CD4-positive, alpha-beta T cell treated with Interferon alpha-2 for 1 hour (primary cell): ENCODE data around the gene LDLRAD4.
A peak's percentile ranks its signal among the peaks of the same experiment; 100 is the strongest.

ENCODE experiments used
- DNase-seq, 2 donors: peaks; one replicate each; pipeline ENCODE4 v3.0.0-alpha.2; 2020 to 2022

Gene LDLRAD4

GRCh38 chr18:13218368-13218991 lies at the start of gene LDLRAD4:
LDLRAD4 (plus strand) TSS chr18:13218760.
- DNase-seq = peak; percentile 28 to 37

- DNase-seq = no peak
These were observed 44.9 kb upstream of the LDLRAD4 start for GRCh38 chr18:13173578-13174145.

GRCh38 chr18:13175266-13175665 lies 43.3 kb upstream of the LDLRAD4 start:
- no peak for DNase-seq

GRCh38 chr18:13175754-13176210 lies 42.8 kb upstream of the LDLRAD4 start:
- no peak for DNase-seq

GRCh38 chr18:13176847-13177246 lies 41.7 kb upstream of the LDLRAD4 start:
- peak in 1 of 2 donors; percentile 32 for DNase-seq

GRCh38 chr18:13178197-13178596 lies 40.4 kb upstream of the LDLRAD4 start:
- no peak for DNase-seq

GRCh38 chr18:13178976-13179375 lies 39.6 kb upstream of the LDLRAD4 start:
- DNase-seq = no peak

- no peak for DNase-seq
These were observed 38.9 kb upstream of the LDLRAD4 start for GRCh38 chr18:13179566-13180113.

- no peak for DNase-seq
These were observed 37.8 kb upstream of the LDLRAD4 start for GRCh38 chr18:13180614-13181375.

- no peak for DNase-seq
These were observed 36.8 kb upstream of the LDLRAD4 start for GRCh38 chr18:13181765-13182164.

GRCh38 chr18:13183359-13183758 lies 35.2 kb upstream of the LDLRAD4 start:
- DNase-seq = no peak

- DNase-seq = no peak
These were observed 34.8 kb upstream of the LDLRAD4 start for GRCh38 chr18:13183790-13184189.

- no peak for DNase-seq
These were observed 34.2 kb upstream of the LDLRAD4 start for GRCh38 chr18:13184396-13184795.

- DNase-seq = no peak
These were observed 32.8 kb upstream of the LDLRAD4 start for GRCh38 chr18:13185675-13186198.

- no peak for DNase-seq
These were observed 31.9 kb upstream of the LDLRAD4 start for GRCh38 chr18:13186687-13187086.

GRCh38 chr18:13187498-13187897 lies 31.1 kb upstream of the LDLRAD4 start:
- DNase-seq = no peak

- DNase-seq = no peak
These were observed 27.5 kb upstream of the LDLRAD4 start for GRCh38 chr18:13191031-13191430.

- DNase-seq = no peak
These were observed 26.8 kb upstream of the LDLRAD4 start for GRCh38 chr18:13191779-13192178.

- DNase-seq = no peak
These were observed 25.6 kb upstream of the LDLRAD4 start for GRCh38 chr18:13192970-13193369.

- no peak for DNase-seq
These were observed 24.3 kb upstream of the LDLRAD4 start for GRCh38 chr18:13194239-13194638.

GRCh38 chr18:13198701-13199100 lies 19.9 kb upstream of the LDLRAD4 start:
- no peak for DNase-seq

- no peak for DNase-seq
These were observed 19.4 kb upstream of the LDLRAD4 start for GRCh38 chr18:13199169-13199568.

GRCh38 chr18:13201292-13201691 lies 17.3 kb upstream of the LDLRAD4 start:
- DNase-seq = no peak

- no peak for DNase-seq
These were observed 16.0 kb upstream of the LDLRAD4 start for GRCh38 chr18:13202571-13202970.
